NCI-H1092 (cell line): Measurements from ENCODE around the gene DACT2.
A peak's percentile ranks its signal among the peaks of the same experiment; 100 is the strongest.
"Not testable (repeated sequence)": the region's sequence is repeated elsewhere in the genome, so short reads cannot be mapped to it uniquely, and the experiment has no call there.

Source experiments
- DNase-seq: peaks from one replicate; lab custom pipeline; 2025; lab: John Stamatoyannopoulos, UW

The DACT2 gene

GRCh38 chr6:168282985-168283685 lies 36.4 kb downstream of the DACT2 start:
- DNase-seq = no peak

- DNase-seq = no peak
These were observed 37.8 kb downstream of the DACT2 start for GRCh38 chr6:168281826-168282225.

- not testable (repeated sequence) for DNase-seq
These were observed 38.3 kb downstream of the DACT2 start for GRCh38 chr6:168281314-168281713.

GRCh38 chr6:168280899-168281245 lies 38.7 kb downstream of the DACT2 start:
- no peak for DNase-seq

- no peak for DNase-seq
These were observed 39.3 kb downstream of the DACT2 start for GRCh38 chr6:168280020-168280898.

- no peak for DNase-seq
These were observed 40.1 kb downstream of the DACT2 start for GRCh38 chr6:168279403-168279935.

- DNase-seq = no peak
These were observed 40.7 kb downstream of the DACT2 start for GRCh38 chr6:168278904-168279303.

- DNase-seq = peak; percentile 32
These were observed 42.3 kb downstream of the DACT2 start for GRCh38 chr6:168277274-168277669.

- DNase-seq = no peak
These were observed 42.9 kb downstream of the DACT2 start for GRCh38 chr6:168276576-168277273.

GRCh38 chr6:168275168-168275567 lies 44.4 kb downstream of the DACT2 start:
- DNase-seq = no peak

- no peak for DNase-seq
These were observed 45.3 kb downstream of the DACT2 start for GRCh38 chr6:168274037-168274952.

GRCh38 chr6:168273441-168274036 lies 46.0 kb downstream of the DACT2 start:
- no peak for DNase-seq

GRCh38 chr6:168272415-168273325 lies 46.9 kb downstream of the DACT2 start:
- DNase-seq = no peak

- no peak for DNase-seq
These were observed 49.1 kb downstream of the DACT2 start for GRCh38 chr6:168270274-168271172.

- no peak for DNase-seq
These were observed 49.9 kb downstream of the DACT2 start for GRCh38 chr6:168269455-168270243.

GRCh38 chr6:168268755-168269154 lies 50.8 kb downstream of the DACT2 start:
- DNase-seq = no peak

GRCh38 chr6:168267779-168268178 lies 51.8 kb downstream of the DACT2 start:
- not testable (repeated sequence) for DNase-seq
